HEK293 (cell line): ENCODE measurements around the gene DZIP1.
"Not testable (repeated sequence)": the region's sequence is repeated elsewhere in the genome, so short reads cannot be mapped to it uniquely, and the experiment has no call there.

ENCODE experiments used
- CTCF ChIP-seq: fragments of 450-650 bp; formaldehyde crosslinking; IDR thresholded peaks from 2 replicates; pipeline ENCODE4 v1.5.1; 2016; ENCODE audit warnings: missing biosample characterization, missing genetic modification characterization
- MZF1 ChIP-seq: fragments of 450-650 bp; formaldehyde crosslinking; IDR thresholded peaks from 2 replicates; pipeline ENCODE4 v1.5.1; 2017; ENCODE audit warnings: missing biosample characterization, missing genetic modification characterization, borderline replicate concordance
- OVOL3 ChIP-seq: fragments of 450-650 bp; formaldehyde crosslinking; IDR thresholded peaks from 2 replicates; pipeline ENCODE4 v1.5.1; 2016; ENCODE audit warnings: missing biosample characterization, missing genetic modification characterization
- TCF7L2 ChIP-seq: IDR thresholded peaks from 2 replicates; pipeline ENCODE4 v1.6.1; 2011; ENCODE audit warnings: low read depth, mild to moderate bottlenecking, inconsistent platforms, low read length, moderate library complexity, borderline replicate concordance
- ZNF354C ChIP-seq: fragments of 450-650 bp; formaldehyde crosslinking; IDR thresholded peaks from 2 replicates; pipeline ENCODE4 v1.5.1; 2016; ENCODE audit warnings: missing biosample characterization, missing genetic modification characterization, low read depth, borderline replicate concordance
- ZNF610 ChIP-seq: fragments of 450-650 bp; formaldehyde crosslinking; IDR thresholded peaks from 2 replicates; pipeline ENCODE4 v1.5.1; 2016; ENCODE audit warnings: missing biosample characterization, missing genetic modification characterization, borderline replicate concordance

GRCh38 chr13:95690986-95691385 is 46.5 kb upstream of the DZIP1 start:
- not testable (repeated sequence) for TF ChIP-seq ZNF354C (tag by site-specific recombination); OVOL3 (tag by site-specific recombination); CTCF; ZNF610; MZF1 (tag by site-specific recombination); TCF7L2
